Measurements from ENCODE around the gene DSCAML1.

DSCAML1 gene

GRCh38 chr11:117669616-117670015 lies 127.4 kb downstream of the DSCAML1 start:
- Histone ChIP-seq H3K4me1 (ENCODE audit: control insufficient read depth, insufficient read depth, low read length) (peaks cover 6% of the 10 kb centered on the region), H3K27me3 (ENCODE audit: control insufficient read depth, insufficient read depth, low read length) (no peaks in the 10 kb centered on the region), H3K4me3 (ENCODE audit: low read depth, low read length) (no peak overlapping the region), H3K9me3 (ENCODE audit: control insufficient read depth, insufficient read depth, low read length) (no peaks in the 10 kb centered on the region), H3K9ac (ENCODE audit: low read depth, low read length) (no peak overlapping the region), H3K36me3 (ENCODE audit: control insufficient read depth, insufficient read depth, low read length) (no peaks in the 10 kb centered on the region)

- Histone ChIP-seq H3K36me3 (ENCODE audit: control insufficient read depth, insufficient read depth, low read length) (no peaks in the 10 kb centered on the region), H3K4me1 (ENCODE audit: control insufficient read depth, insufficient read depth, low read length) (peaks cover 6% of the 10 kb centered on the region), H3K9me3 (ENCODE audit: control insufficient read depth, insufficient read depth, low read length) (no peaks in the 10 kb centered on the region), H3K27me3 (ENCODE audit: control insufficient read depth, insufficient read depth, low read length) (no peaks in the 10 kb centered on the region), H3K4me3 (ENCODE audit: low read depth, low read length) (no peak overlapping the region), H3K9ac (ENCODE audit: low read depth, low read length) (no peak overlapping the region)
These were observed 128.0 kb downstream of the DSCAML1 start for GRCh38 chr11:117669062-117669461.

- Histone ChIP-seq H3K36me3 (ENCODE audit: control insufficient read depth, insufficient read depth, low read length) (no peaks in the 10 kb centered on the region), H3K4me1 (ENCODE audit: control insufficient read depth, insufficient read depth, low read length) (peaks cover 6% of the 10 kb centered on the region), H3K4me3 (ENCODE audit: low read depth, low read length) (no peak overlapping the region), H3K9me3 (ENCODE audit: control insufficient read depth, insufficient read depth, low read length) (no peaks in the 10 kb centered on the region), H3K9ac (ENCODE audit: low read depth, low read length) (no peak overlapping the region), H3K27me3 (ENCODE audit: control insufficient read depth, insufficient read depth, low read length) (no peaks in the 10 kb centered on the region)
These were observed 128.7 kb downstream of the DSCAML1 start for GRCh38 chr11:117668321-117668751.

- Histone ChIP-seq H3K9ac (ENCODE audit: low read depth, low read length) (no peak overlapping the region), H3K4me1 (ENCODE audit: control insufficient read depth, insufficient read depth, low read length) (no peaks in the 10 kb centered on the region), H3K36me3 (ENCODE audit: control insufficient read depth, insufficient read depth, low read length) (no peaks in the 10 kb centered on the region), H3K9me3 (ENCODE audit: control insufficient read depth, insufficient read depth, low read length) (no peaks in the 10 kb centered on the region), H3K27me3 (ENCODE audit: control insufficient read depth, insufficient read depth, low read length) (no peaks in the 10 kb centered on the region), H3K4me3 (ENCODE audit: low read depth, low read length) (no peak overlapping the region)
These were observed 132.1 kb downstream of the DSCAML1 start for GRCh38 chr11:117664897-117665296.

GRCh38 chr11:117663821-117664220 lies 133.2 kb downstream of the DSCAML1 start:
- no peaks in the 10 kb centered on the region for H3K27me3 ChIP-seq (ENCODE audit: control insufficient read depth, insufficient read depth, low read length)
- H3K4me1 ChIP-seq (ENCODE audit: control insufficient read depth, insufficient read depth, low read length), result no peaks in the 10 kb centered on the region
- H3K4me3 ChIP-seq (ENCODE audit: low read depth, low read length), result no peak overlapping the region
- no peaks in the 10 kb centered on the region for H3K9me3 ChIP-seq (ENCODE audit: control insufficient read depth, insufficient read depth, low read length)
- no peak overlapping the region for H3K9ac ChIP-seq (ENCODE audit: low read depth, low read length)
- no peaks in the 10 kb centered on the region for H3K36me3 ChIP-seq (ENCODE audit: control insufficient read depth, insufficient read depth, low read length)

GRCh38 chr11:117663414-117663813 lies 133.6 kb downstream of the DSCAML1 start:
- Histone ChIP-seq H3K4me3 (ENCODE audit: low read depth, low read length) (no peak overlapping the region), H3K9ac (ENCODE audit: low read depth, low read length) (no peak overlapping the region), H3K9me3 (ENCODE audit: control insufficient read depth, insufficient read depth, low read length) (no peaks in the 10 kb centered on the region), H3K27me3 (ENCODE audit: control insufficient read depth, insufficient read depth, low read length) (no peaks in the 10 kb centered on the region), H3K36me3 (ENCODE audit: control insufficient read depth, insufficient read depth, low read length) (no peaks in the 10 kb centered on the region), H3K4me1 (ENCODE audit: control insufficient read depth, insufficient read depth, low read length) (no peaks in the 10 kb centered on the region)

GRCh38 chr11:117662671-117663269 lies 134.2 kb downstream of the DSCAML1 start:
- no peak overlapping the region for H3K9ac ChIP-seq (ENCODE audit: low read depth, low read length)
- H3K27me3 ChIP-seq (ENCODE audit: control insufficient read depth, insufficient read depth, low read length), result no peaks in the 10 kb centered on the region
- no peaks in the 10 kb centered on the region for H3K9me3 ChIP-seq (ENCODE audit: control insufficient read depth, insufficient read depth, low read length)
- no peaks in the 10 kb centered on the region for H3K36me3 ChIP-seq (ENCODE audit: control insufficient read depth, insufficient read depth, low read length)
- H3K4me3 ChIP-seq (ENCODE audit: low read depth, low read length), result no peak overlapping the region
- no peaks in the 10 kb centered on the region for H3K4me1 ChIP-seq (ENCODE audit: control insufficient read depth, insufficient read depth, low read length)

GRCh38 chr11:117662255-117662654 lies 134.8 kb downstream of the DSCAML1 start:
- no peaks in the 10 kb centered on the region for H3K36me3 ChIP-seq (ENCODE audit: control insufficient read depth, insufficient read depth, low read length)
- H3K4me3 ChIP-seq (ENCODE audit: low read depth, low read length), result no peak overlapping the region
- no peaks in the 10 kb centered on the region for H3K4me1 ChIP-seq (ENCODE audit: control insufficient read depth, insufficient read depth, low read length)
- no peak overlapping the region for H3K9ac ChIP-seq (ENCODE audit: low read depth, low read length)
- no peaks in the 10 kb centered on the region for H3K27me3 ChIP-seq (ENCODE audit: control insufficient read depth, insufficient read depth, low read length)
- H3K9me3 ChIP-seq (ENCODE audit: control insufficient read depth, insufficient read depth, low read length), result no peaks in the 10 kb centered on the region

- no peak overlapping the region for H3K4me3 ChIP-seq (ENCODE audit: low read depth, low read length)
- no peaks in the 10 kb centered on the region for H3K36me3 ChIP-seq (ENCODE audit: control insufficient read depth, insufficient read depth, low read length)
- H3K9ac ChIP-seq (ENCODE audit: low read depth, low read length), result no peak overlapping the region
- no peaks in the 10 kb centered on the region for H3K9me3 ChIP-seq (ENCODE audit: control insufficient read depth, insufficient read depth, low read length)
- no peaks in the 10 kb centered on the region for H3K4me1 ChIP-seq (ENCODE audit: control insufficient read depth, insufficient read depth, low read length)
- H3K27me3 ChIP-seq (ENCODE audit: control insufficient read depth, insufficient read depth, low read length), result no peaks in the 10 kb centered on the region
These were observed 138.2 kb downstream of the DSCAML1 start for GRCh38 chr11:117658809-117659208.

- no peaks in the 10 kb centered on the region for H3K4me1 ChIP-seq (ENCODE audit: control insufficient read depth, insufficient read depth, low read length)
- no peaks in the 10 kb centered on the region for H3K27me3 ChIP-seq (ENCODE audit: control insufficient read depth, insufficient read depth, low read length)
- H3K9me3 ChIP-seq (ENCODE audit: control insufficient read depth, insufficient read depth, low read length), result no peaks in the 10 kb centered on the region
- no peak overlapping the region for H3K4me3 ChIP-seq (ENCODE audit: low read depth, low read length)
- no peaks in the 10 kb centered on the region for H3K36me3 ChIP-seq (ENCODE audit: control insufficient read depth, insufficient read depth, low read length)
- H3K9ac ChIP-seq (ENCODE audit: low read depth, low read length), result no peak overlapping the region
These were observed 139.2 kb downstream of the DSCAML1 start for GRCh38 chr11:117657794-117658193.

- H3K9ac ChIP-seq (ENCODE audit: low read depth, low read length), result no peak overlapping the region
- no peaks in the 10 kb centered on the region for H3K4me1 ChIP-seq (ENCODE audit: control insufficient read depth, insufficient read depth, low read length)
- H3K4me3 ChIP-seq (ENCODE audit: low read depth, low read length), result no peak overlapping the region
- no peaks in the 10 kb centered on the region for H3K36me3 ChIP-seq (ENCODE audit: control insufficient read depth, insufficient read depth, low read length)
- no peaks in the 10 kb centered on the region for H3K27me3 ChIP-seq (ENCODE audit: control insufficient read depth, insufficient read depth, low read length)
- no peaks in the 10 kb centered on the region for H3K9me3 ChIP-seq (ENCODE audit: control insufficient read depth, insufficient read depth, low read length)
These were observed 142.4 kb downstream of the DSCAML1 start for GRCh38 chr11:117654281-117655255.

GRCh38 chr11:117652521-117652920 lies 144.5 kb downstream of the DSCAML1 start:
- Histone ChIP-seq H3K9ac (ENCODE audit: low read depth, low read length) (no peak overlapping the region), H3K4me3 (ENCODE audit: low read depth, low read length) (no peak overlapping the region), H3K9me3 (ENCODE audit: control insufficient read depth, insufficient read depth, low read length) (no peaks in the 10 kb centered on the region), H3K27me3 (ENCODE audit: control insufficient read depth, insufficient read depth, low read length) (no peaks in the 10 kb centered on the region), H3K36me3 (ENCODE audit: control insufficient read depth, insufficient read depth, low read length) (no peaks in the 10 kb centered on the region), H3K4me1 (ENCODE audit: control insufficient read depth, insufficient read depth, low read length) (no peaks in the 10 kb centered on the region)

All from iPS-15b (cell line).